ENCODE results near the gene HTR7.

Gene HTR7

GRCh38 chr10:90732581-90732980 is 125.3 kb downstream of the HTR7 start:
- no peak for DNase-seq

GRCh38 chr10:90723416-90724068 is 134.3 kb downstream of the HTR7 start:
- DNase-seq, result no peak

GRCh38 chr10:90722832-90723231 is 135.0 kb downstream of the HTR7 start:
- DNase-seq, result no peak

GRCh38 chr10:90718182-90718581 is 139.7 kb downstream of the HTR7 start:
- no peak for DNase-seq

GRCh38 chr10:90712529-90712928 is 145.3 kb downstream of the HTR7 start:
- no peak for DNase-seq

GRCh38 chr10:90709727-90710126 is 148.1 kb downstream of the HTR7 start:
- DNase-seq, result no peak

- DNase-seq, result no peak
These were observed 150.2 kb downstream of the HTR7 start for GRCh38 chr10:90707657-90708056.

GRCh38 chr10:90701428-90701827 is 156.4 kb downstream of the HTR7 start:
- no peak for DNase-seq

- DNase-seq, result no peak
These were observed 161.7 kb downstream of the HTR7 start for GRCh38 chr10:90695915-90696676.
